Prostate gland (tissue), 2 donors: Measurements from ENCODE around the gene PIEZO2.

Source experiments
- POLR2AphosphoS5 ChIP-seq: sonication (generic); formaldehyde crosslinking; IDR thresholded peaks from one replicate; pipeline ENCODE4 v1.6.1; 2017; ENCODE audit warnings: antibody characterized with exemption
- TF ChIP-seq, protein P1 (sequence below), 4 experiments: fragments of 200-600 bp in 2 of 4; fragments of 450-650 bp in 2 of 4; sonication (generic) in 2 of 4; IDR thresholded peaks; 1 replicate in 3 of 4; 2 replicates in 1 of 4; pipeline ENCODE4 v1.5.1; 2016 to 2019; ENCODE audit warnings: antibody characterized with exemption in 4 of 4, mild to moderate bottlenecking in 2 of 4, moderate library complexity in 2 of 4

DNA sequence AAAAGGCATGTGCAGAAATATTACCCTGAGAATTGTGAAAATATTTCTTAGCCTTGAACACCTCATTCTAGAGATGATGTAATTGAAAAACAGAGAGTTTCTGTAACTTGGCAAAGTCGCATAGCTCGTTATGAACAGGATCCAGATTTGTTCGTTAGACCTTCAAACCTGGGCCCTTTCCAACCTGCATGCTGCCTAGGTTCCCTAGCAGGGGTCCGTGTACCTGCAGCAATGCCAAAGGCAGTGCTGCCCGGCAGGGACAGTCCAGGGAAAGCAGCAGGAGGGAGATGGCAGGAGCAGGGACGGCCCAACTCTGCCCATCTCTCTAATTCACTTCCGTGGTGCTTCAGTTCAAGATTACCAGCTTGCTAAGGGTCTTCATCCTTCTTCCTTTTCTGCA is 12.0 kb downstream of the PIEZO2 start:
- TF ChIP-seq, protein P1, sequence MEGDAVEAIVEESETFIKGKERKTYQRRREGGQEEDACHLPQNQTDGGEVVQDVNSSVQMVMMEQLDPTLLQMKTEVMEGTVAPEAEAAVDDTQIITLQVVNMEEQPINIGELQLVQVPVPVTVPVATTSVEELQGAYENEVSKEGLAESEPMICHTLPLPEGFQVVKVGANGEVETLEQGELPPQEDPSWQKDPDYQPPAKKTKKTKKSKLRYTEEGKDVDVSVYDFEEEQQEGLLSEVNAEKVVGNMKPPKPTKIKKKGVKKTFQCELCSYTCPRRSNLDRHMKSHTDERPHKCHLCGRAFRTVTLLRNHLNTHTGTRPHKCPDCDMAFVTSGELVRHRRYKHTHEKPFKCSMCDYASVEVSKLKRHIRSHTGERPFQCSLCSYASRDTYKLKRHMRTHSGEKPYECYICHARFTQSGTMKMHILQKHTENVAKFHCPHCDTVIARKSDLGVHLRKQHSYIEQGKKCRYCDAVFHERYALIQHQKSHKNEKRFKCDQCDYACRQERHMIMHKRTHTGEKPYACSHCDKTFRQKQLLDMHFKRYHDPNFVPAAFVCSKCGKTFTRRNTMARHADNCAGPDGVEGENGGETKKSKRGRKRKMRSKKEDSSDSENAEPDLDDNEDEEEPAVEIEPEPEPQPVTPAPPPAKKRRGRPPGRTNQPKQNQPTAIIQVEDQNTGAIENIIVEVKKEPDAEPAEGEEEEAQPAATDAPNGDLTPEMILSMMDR (IDR thresholded peaks at IDR 0.05) = no peak
- TF ChIP-seq POLR2AphosphoS5 = no peak
